HL-60 (cell line): Measurements from ENCODE around the gene XRCC6.

ENCODE experiments used
- DNase-seq, 2 experiments: peaks; one replicate each; pipeline ENCODE4 v3.0.0-alpha.2; 2010 to 2020; ENCODE audit warnings: low read depth in 1 of 2, low spot score in 1 of 2
- H3K27ac ChIP-seq: fragments of 250-450 bp; sonication (Bioruptor Pico); replicated peaks from 2 replicates; pipeline ENCODE4 v1.5.1; 2020; ENCODE audit warnings: mild to moderate bottlenecking, moderate library complexity
- H3K27me3 ChIP-seq: fragments of 250-450 bp; sonication (Bioruptor Pico); 2 replicates; pipeline ENCODE4 v1.5.1; 2021; ENCODE audit warnings: mild to moderate bottlenecking, moderate library complexity; ENCODE audit not compliant: insufficient read depth, poor library complexity, severe bottlenecking
- H3K4me3 ChIP-seq: replicated peaks from 2 replicates; pipeline ENCODE4 v1.5.1; 2011; ENCODE audit warnings: mild to moderate bottlenecking, control low read depth, low read length; ENCODE audit not compliant: insufficient read depth
- GABPA ChIP-seq: IDR thresholded peaks from 2 replicates; pipeline ENCODE4 v1.6.1; 2012; ENCODE audit warnings: low read depth
- POLR2AphosphoS5 ChIP-seq: IDR thresholded peaks from 2 replicates; pipeline ENCODE4 v1.6.1; 2012; ENCODE audit warnings: low read depth
- SPI1 ChIP-seq: IDR thresholded peaks from 2 replicates; pipeline ENCODE4 v1.6.1; 2012; ENCODE audit warnings: low read depth, mild to moderate bottlenecking, borderline replicate concordance
- TF ChIP-seq, protein P1 (sequence below): IDR thresholded peaks from 2 replicates; pipeline ENCODE4 v1.6.1; 2012; ENCODE audit warnings: low read depth; ENCODE audit not compliant: insufficient replicate concordance
- TF ChIP-seq, protein P2 (sequence below): IDR thresholded peaks from one replicate; pipeline ENCODE4 v1.5.1; 2011; ENCODE audit warnings: low read length, control low read depth, inconsistent platforms; ENCODE audit not compliant: insufficient read depth

The XRCC6 gene

DNA sequence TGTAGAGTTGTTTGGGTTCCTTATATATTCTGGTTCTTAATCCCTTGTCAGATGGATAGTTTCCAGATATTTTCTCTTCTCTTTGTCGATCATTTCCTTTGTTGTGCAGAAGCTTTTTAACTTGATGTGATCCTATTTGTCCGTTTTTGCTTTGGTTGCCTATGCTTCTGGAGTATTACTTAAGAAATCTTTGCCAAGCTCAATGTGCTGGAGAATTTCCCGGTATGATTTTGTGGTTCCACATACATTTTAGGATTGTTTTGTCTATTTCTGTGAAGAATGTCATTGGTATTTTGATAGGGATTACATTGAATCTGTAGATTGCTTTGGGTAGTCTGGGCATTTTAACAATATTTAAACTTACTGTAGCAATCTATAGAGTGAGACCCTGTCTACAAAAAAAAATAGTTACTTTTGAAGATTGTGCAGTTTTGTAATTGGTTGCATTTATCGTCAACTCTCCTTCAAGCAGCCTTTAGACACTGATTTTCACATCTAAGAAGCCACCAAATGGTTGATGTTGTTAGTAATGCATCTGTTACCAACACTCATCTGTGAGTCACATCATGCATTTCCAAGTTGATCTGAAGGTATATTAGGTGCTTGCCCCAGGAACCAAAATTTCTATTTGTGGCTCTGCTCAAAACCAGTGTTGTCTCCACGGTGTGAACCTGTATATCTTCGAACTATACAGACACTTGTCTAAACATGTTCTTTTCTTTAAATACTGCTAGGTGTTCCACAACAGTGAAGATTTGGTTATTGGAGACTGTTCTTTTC is 21.4 kb downstream of the XRCC6 start:
- DNase-seq = no peak
- TF ChIP-seq GABPA (no peak), SPI1 (no peak), POLR2AphosphoS5 (no peak)
- TF ChIP-seq, protein P1, sequence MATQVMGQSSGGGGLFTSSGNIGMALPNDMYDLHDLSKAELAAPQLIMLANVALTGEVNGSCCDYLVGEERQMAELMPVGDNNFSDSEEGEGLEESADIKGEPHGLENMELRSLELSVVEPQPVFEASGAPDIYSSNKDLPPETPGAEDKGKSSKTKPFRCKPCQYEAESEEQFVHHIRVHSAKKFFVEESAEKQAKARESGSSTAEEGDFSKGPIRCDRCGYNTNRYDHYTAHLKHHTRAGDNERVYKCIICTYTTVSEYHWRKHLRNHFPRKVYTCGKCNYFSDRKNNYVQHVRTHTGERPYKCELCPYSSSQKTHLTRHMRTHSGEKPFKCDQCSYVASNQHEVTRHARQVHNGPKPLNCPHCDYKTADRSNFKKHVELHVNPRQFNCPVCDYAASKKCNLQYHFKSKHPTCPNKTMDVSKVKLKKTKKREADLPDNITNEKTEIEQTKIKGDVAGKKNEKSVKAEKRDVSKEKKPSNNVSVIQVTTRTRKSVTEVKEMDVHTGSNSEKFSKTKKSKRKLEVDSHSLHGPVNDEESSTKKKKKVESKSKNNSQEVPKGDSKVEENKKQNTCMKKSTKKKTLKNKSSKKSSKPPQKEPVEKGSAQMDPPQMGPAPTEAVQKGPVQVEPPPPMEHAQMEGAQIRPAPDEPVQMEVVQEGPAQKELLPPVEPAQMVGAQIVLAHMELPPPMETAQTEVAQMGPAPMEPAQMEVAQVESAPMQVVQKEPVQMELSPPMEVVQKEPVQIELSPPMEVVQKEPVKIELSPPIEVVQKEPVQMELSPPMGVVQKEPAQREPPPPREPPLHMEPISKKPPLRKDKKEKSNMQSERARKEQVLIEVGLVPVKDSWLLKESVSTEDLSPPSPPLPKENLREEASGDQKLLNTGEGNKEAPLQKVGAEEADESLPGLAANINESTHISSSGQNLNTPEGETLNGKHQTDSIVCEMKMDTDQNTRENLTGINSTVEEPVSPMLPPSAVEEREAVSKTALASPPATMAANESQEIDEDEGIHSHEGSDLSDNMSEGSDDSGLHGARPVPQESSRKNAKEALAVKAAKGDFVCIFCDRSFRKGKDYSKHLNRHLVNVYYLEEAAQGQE = no peak
- TF ChIP-seq, protein P2, sequence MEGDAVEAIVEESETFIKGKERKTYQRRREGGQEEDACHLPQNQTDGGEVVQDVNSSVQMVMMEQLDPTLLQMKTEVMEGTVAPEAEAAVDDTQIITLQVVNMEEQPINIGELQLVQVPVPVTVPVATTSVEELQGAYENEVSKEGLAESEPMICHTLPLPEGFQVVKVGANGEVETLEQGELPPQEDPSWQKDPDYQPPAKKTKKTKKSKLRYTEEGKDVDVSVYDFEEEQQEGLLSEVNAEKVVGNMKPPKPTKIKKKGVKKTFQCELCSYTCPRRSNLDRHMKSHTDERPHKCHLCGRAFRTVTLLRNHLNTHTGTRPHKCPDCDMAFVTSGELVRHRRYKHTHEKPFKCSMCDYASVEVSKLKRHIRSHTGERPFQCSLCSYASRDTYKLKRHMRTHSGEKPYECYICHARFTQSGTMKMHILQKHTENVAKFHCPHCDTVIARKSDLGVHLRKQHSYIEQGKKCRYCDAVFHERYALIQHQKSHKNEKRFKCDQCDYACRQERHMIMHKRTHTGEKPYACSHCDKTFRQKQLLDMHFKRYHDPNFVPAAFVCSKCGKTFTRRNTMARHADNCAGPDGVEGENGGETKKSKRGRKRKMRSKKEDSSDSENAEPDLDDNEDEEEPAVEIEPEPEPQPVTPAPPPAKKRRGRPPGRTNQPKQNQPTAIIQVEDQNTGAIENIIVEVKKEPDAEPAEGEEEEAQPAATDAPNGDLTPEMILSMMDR = no peak
- H3K4me3 ChIP-seq = no peak overlapping the region
- no peak overlapping the region for H3K27ac ChIP-seq
- H3K27me3 ChIP-seq = no peaks in the 10 kb centered on the region

DNA sequence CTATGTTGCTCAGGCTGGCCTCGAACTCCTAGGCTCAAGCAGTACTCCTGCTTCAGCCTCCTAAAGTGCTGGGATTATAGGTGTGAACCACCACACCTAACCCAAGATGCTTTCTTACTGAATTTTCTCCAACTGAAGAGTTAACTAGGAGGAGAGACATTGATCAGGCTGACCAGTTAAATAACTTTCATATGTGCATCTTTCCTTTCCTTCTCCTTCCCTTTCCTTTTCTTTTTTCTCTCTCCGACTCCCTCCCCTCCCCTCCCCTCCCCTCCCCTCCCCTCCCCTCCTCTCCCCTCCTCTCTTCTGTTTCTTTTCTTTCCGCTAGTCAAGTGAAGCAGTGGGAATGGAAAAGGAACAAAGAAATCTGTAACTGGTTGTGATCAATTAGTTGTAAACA is 26.7 kb downstream of the XRCC6 start:
- Histone ChIP-seq H3K27ac (no peak overlapping the region), H3K4me3 (no peak overlapping the region), H3K27me3 (no peaks in the 10 kb centered on the region)
- DNase-seq = no peak
- TF ChIP-seq, protein P1 = no peak
- TF ChIP-seq, protein P2 = no peak
- TF ChIP-seq POLR2AphosphoS5 (no peak), GABPA (no peak), SPI1 (no peak)

DNA sequence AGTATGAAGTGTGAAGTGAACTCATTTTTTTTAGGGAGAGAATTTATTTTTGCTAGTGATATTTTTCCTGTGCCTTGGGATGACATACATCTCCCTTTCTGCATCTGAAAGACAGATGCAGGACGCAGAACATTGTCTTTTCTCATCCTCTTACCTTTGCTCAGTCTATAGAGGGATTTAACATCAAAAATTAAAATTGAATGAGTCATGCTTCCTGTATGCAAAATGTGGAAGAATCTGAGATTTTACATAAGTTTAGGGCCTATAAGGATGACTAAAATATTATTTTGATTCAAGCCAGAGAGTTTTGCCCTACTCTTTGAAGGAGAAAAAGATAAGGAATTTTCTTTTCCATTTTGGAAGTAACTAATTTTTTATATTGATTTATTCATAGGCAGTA is 27.3 kb downstream of the XRCC6 start:
- Histone ChIP-seq H3K27me3 (no peaks in the 10 kb centered on the region), H3K27ac (no peak overlapping the region)
- TF ChIP-seq, protein P1 = no peak
- TF ChIP-seq, protein P2 = no peak
- TF ChIP-seq POLR2AphosphoS5 = no peak
- no peak for TF ChIP-seq GABPA
- no peak for TF ChIP-seq SPI1

More for the DNA sequence above, 27.3 kb downstream of the XRCC6 start:
- H3K4me3 ChIP-seq = no peak overlapping the region
- no peak for DNase-seq
